Mammary epithelial cell (primary cell): ENCODE data around the gene CDKN1C.

Source experiments
- CTCF ChIP-seq, 2 donors: IDR thresholded peaks in 1 of 2; conservative IDR thresholded peaks in 1 of 2; 2 replicates each; pipeline ENCODE4 v1.5.1; 2011 to 2012; ENCODE audit warnings: inconsistent platforms in 2 of 2, low read length in 2 of 2, mild to moderate bottlenecking in 2 of 2, control low read depth in 1 of 2, low read depth in 1 of 2; ENCODE audit not compliant: insufficient read depth in 1 of 2; ENCODE audit errors: extremely low read depth in 1 of 2
- EZH2 ChIP-seq: IDR thresholded peaks from 2 replicates; pipeline ENCODE4 v1.6.1; 2012; ENCODE audit warnings: low read length, inconsistent platforms, borderline replicate concordance

GRCh38 chr11:2877474-2877873, 8.1 kb downstream of the CDKN1C start:
- no peak for TF ChIP-seq CTCF (conservative IDR thresholded peaks at IDR 0.05 in 1 of 2, IDR thresholded peaks at IDR 0.05 in 1 of 2; ENCODE audit: extremely low read depth in 1 of 2, insufficient read depth in 1 of 2, low read depth in 1 of 2, low read length in 2 of 2)
- no peak for TF ChIP-seq EZH2
